Suprapubic skin (tissue), 4 donors: Measurements from ENCODE around the gene SERPINF2. TPM values are rescaled to one million over a fixed set of nuclear protein-coding genes. Genes with fewer than 3 reads are reported as not detected.
A peak's percentile ranks its signal among the peaks of the same experiment; 100 is the strongest.
"Not testable (repeated sequence)": the region's sequence is repeated elsewhere in the genome, so short reads cannot be mapped to it uniquely, and the experiment has no call there.

Experiments used
- DNase-seq, 2 donors: peaks; one replicate each; pipeline ENCODE4 v3.0.0-alpha.2; 2019; ENCODE audit warnings: low spot score in 2 of 2
- H3K27ac ChIP-seq: fragments of 200-600 bp; sonication (generic); one replicate; pipeline ENCODE4 v1.5.1; 2019
- H3K27me3 ChIP-seq: fragments of 200-600 bp; sonication (generic); one replicate; pipeline ENCODE4 v1.5.1; 2019
- H3K36me3 ChIP-seq: fragments of 200-600 bp; sonication (generic); one replicate; pipeline ENCODE4 v1.5.1; 2019
- H3K4me1 ChIP-seq: fragments of 200-600 bp; sonication (generic); one replicate; pipeline ENCODE4 v1.5.1; 2019
- H3K4me3 ChIP-seq: fragments of 200-600 bp; sonication (generic); one replicate; pipeline ENCODE4 v1.5.1; 2019; ENCODE audit warnings: mild to moderate bottlenecking
- H3K9me3 ChIP-seq: fragments of 200-600 bp; sonication (generic); one replicate; pipeline ENCODE4 v1.5.1; 2019
- CTCF ChIP-seq, 2 donors: fragments of 200-600 bp in 1 of 2; fragments of 450-650 bp in 1 of 2; sonication (generic) in 1 of 2; IDR thresholded peaks; one replicate each; pipeline ENCODE4 v1.5.1; 2016 to 2019; ENCODE audit warnings: antibody characterized with exemption in 2 of 2, mild to moderate bottlenecking in 1 of 2, moderate library complexity in 1 of 2
- EP300 ChIP-seq: sonication (generic); formaldehyde crosslinking; IDR thresholded peaks from one replicate; pipeline ENCODE4 v1.6.1; 2017; ENCODE audit warnings: antibody characterized with exemption
- POLR2A ChIP-seq, 2 donors: fragments of 450-650 bp; IDR thresholded peaks; one replicate each; pipeline ENCODE4 v1.6.1; 2017; ENCODE audit warnings: antibody characterized with exemption in 2 of 2, mild to moderate bottlenecking in 2 of 2, moderate library complexity in 2 of 2
- POLR2AphosphoS5 ChIP-seq, 3 donors: sonication (generic); formaldehyde crosslinking; IDR thresholded peaks; one replicate each; pipeline ENCODE4 v1.6.1; 2017; ENCODE audit warnings: antibody characterized with exemption in 3 of 3
- WGBS: methylation state at CpG from one replicate; pipeline ENCODE4 v1.1.5; 2018; 5-methylcytosine and 5-hydroxymethylcytosine counted together
- total RNA-seq, 4 donors: library from RNA; depleted of rRNA; stranded (reverse); fragments of >200 nt; gene quantifications; one replicate each; pipeline ENCODE4 v1.1.0, GENCODE V29; 2016

SERPINF2 gene
- total RNA-seq, 4 donors from 2014 or later: 3.9 to 7.4 (median 5.9) TPM

- Histone ChIP-seq H3K4me1 (peaks cover 8% of the 10 kb centered on the region), H3K27me3 (no peaks in the 10 kb centered on the region), H3K27ac (no peak overlapping the region), H3K36me3 (no peaks in the 10 kb centered on the region), H3K9me3 (no peaks in the 10 kb centered on the region), H3K4me3 (no peak overlapping the region)
- no peak for DNase-seq
- TF ChIP-seq POLR2A (IDR thresholded peaks at IDR 0.05) (no peak), EP300 (no peak), CTCF (IDR thresholded peaks at IDR 0.05) (no peak), POLR2AphosphoS5 (IDR thresholded peaks at IDR 0.05) (no peak)
- WGBS: 92% methylated on average over 7 of the region's 7 CpGs
Measured at GRCh38 chr17:1705004-1705403, 37.7 kb upstream of the SERPINF2 start.

GRCh38 chr17:1707107-1707506, 35.6 kb upstream of the SERPINF2 start:
- H3K4me3 ChIP-seq: no peak overlapping the region
- 88% methylated on average over 5 of the region's 5 CpGs for WGBS
- DNase-seq: no peak

GRCh38 chr17:1708791-1709346, 33.8 kb upstream of the SERPINF2 start:
- H3K27ac ChIP-seq, H3K27me3 ChIP-seq, H3K9me3 ChIP-seq, H3K4me3 ChIP-seq, DNase-seq: not testable (repeated sequence)
- Histone ChIP-seq H3K36me3 (peaks cover 20% of the 10 kb centered on the region), H3K4me1 (peaks cover 32% of the 10 kb centered on the region)
- WGBS: 92% methylated on average over 10 of the region's 10 CpGs

More at GRCh38 chr17:1707107-1707506, 35.6 kb upstream of the SERPINF2 start:
- Histone ChIP-seq H3K27ac (no peak overlapping the region), H3K27me3 (no peaks in the 10 kb centered on the region), H3K36me3 (peaks cover 4% of the 10 kb centered on the region), H3K9me3 (no peaks in the 10 kb centered on the region), H3K4me1 (peaks cover 19% of the 10 kb centered on the region)
- TF ChIP-seq POLR2AphosphoS5 (IDR thresholded peaks at IDR 0.05) (no peak), POLR2A (IDR thresholded peaks at IDR 0.05) (no peak), EP300 (no peak), CTCF (IDR thresholded peaks at IDR 0.05) (no peak)

GRCh38 chr17:1709403-1709951, 33.2 kb upstream of the SERPINF2 start:
- peak overlapping the region; percentile 64 for H3K27ac ChIP-seq
- H3K4me1 ChIP-seq: peaks cover 38% of the 10 kb centered on the region
- peak in 1 of 2 donors; percentile 73 for DNase-seq
- 30% methylated on average over 9 of the region's 16 CpGs for WGBS
- H3K4me3 ChIP-seq: peak overlapping the region; percentile 66
- H3K9me3 ChIP-seq: no peaks in the 10 kb centered on the region
- peaks cover 20% of the 10 kb centered on the region for H3K36me3 ChIP-seq
- TF ChIP-seq POLR2A (IDR thresholded peaks at IDR 0.05) (no peak), EP300 (no peak), CTCF (IDR thresholded peaks at IDR 0.05) (no peak), POLR2AphosphoS5 (IDR thresholded peaks at IDR 0.05) (no peak)
- no peaks in the 10 kb centered on the region for H3K27me3 ChIP-seq

GRCh38 chr17:1709971-1710806, 32.5 kb upstream of the SERPINF2 start, which contains the start of gene TLCD2:
Gene TLCD2 (minus strand): TSS chr17:1710377. CDS start chr17:1710242, 135 bp downstream.
- H3K27ac ChIP-seq: peak within 1 kb of the TSS; percentile 64
- no peaks in the 10 kb centered on the region for H3K9me3 ChIP-seq
- H3K36me3 ChIP-seq: peaks cover 20% of the 10 kb centered on the region
- peak within 1 kb of the TSS; percentile 66 for H3K4me3 ChIP-seq
- H3K4me1 ChIP-seq: peaks cover 45% of the 10 kb centered on the region
- WGBS: 13% methylated on average over 3 of the region's 83 CpGs
- no peaks in the 10 kb centered on the region for H3K27me3 ChIP-seq
- TF ChIP-seq CTCF (IDR thresholded peaks at IDR 0.05) (no peak), POLR2A (IDR thresholded peaks at IDR 0.05) (peak in 1 of 2 donors; percentile 60), EP300 (no peak)
- DNase-seq: peak in 1 of 2 donors; percentile 88
